RKO (cell line): ENCODE measurements around the gene MECR.

ENCODE experiments used
- DNase-seq: peaks from one replicate; pipeline ENCODE4 v3.0.0-alpha.2; 2016; ENCODE audit warnings: low spot score

The MECR gene

GRCh38 chr1:29230553-29231378 lies at the start of gene MECR:
MECR (minus strand) TSS chr1:29230934; CDS start chr1:29230906, 28 bp downstream.
- DNase-seq = peak; percentile 92

- DNase-seq = no peak
Measured at GRCh38 chr1:29279951-29280391, 49.2 kb upstream of the MECR start.

- DNase-seq = no peak
Measured at GRCh38 chr1:29279406-29279805, 48.7 kb upstream of the MECR start.

GRCh38 chr1:29278124-29278523 lies 47.4 kb upstream of the MECR start:
- DNase-seq = no peak

- DNase-seq = no peak
Measured at GRCh38 chr1:29275435-29275834, 44.7 kb upstream of the MECR start.

GRCh38 chr1:29272147-29272907 lies 41.6 kb upstream of the MECR start:
- no peak for DNase-seq

GRCh38 chr1:29271724-29272123 lies 41.0 kb upstream of the MECR start:
- DNase-seq = no peak

GRCh38 chr1:29270929-29271521 lies 40.3 kb upstream of the MECR start:
- DNase-seq = no peak

- no peak for DNase-seq
Measured at GRCh38 chr1:29269382-29269781, 38.6 kb upstream of the MECR start.

- DNase-seq = no peak
Measured at GRCh38 chr1:29267321-29268070, 36.8 kb upstream of the MECR start.

GRCh38 chr1:29266912-29267311 lies 36.2 kb upstream of the MECR start:
- DNase-seq = no peak

- peak; percentile 36 for DNase-seq
Measured at GRCh38 chr1:29264773-29265389, 34.1 kb upstream of the MECR start.

- no peak for DNase-seq
Measured at GRCh38 chr1:29260531-29260930, 29.8 kb upstream of the MECR start.

GRCh38 chr1:29259802-29260441 lies 29.2 kb upstream of the MECR start:
- no peak for DNase-seq

- no peak for DNase-seq
Measured at GRCh38 chr1:29258976-29259801, 28.5 kb upstream of the MECR start.

- no peak for DNase-seq
Measured at GRCh38 chr1:29258189-29258975, 27.6 kb upstream of the MECR start.

- DNase-seq = no peak
Measured at GRCh38 chr1:29256979-29257804, 26.5 kb upstream of the MECR start.

- no peak for DNase-seq
Measured at GRCh38 chr1:29256394-29256793, 25.7 kb upstream of the MECR start.
